IPS-15b (cell line): ENCODE results near the gene PLEKHB2.
"Not testable (repeated sequence)": the region's sequence is repeated elsewhere in the genome, so short reads cannot be mapped to it uniquely, and the experiment has no call there.

Experiments
- H3K27me3 ChIP-seq: one replicate; pipeline ENCODE4 v1.6.1; 2013; ENCODE audit warnings: low read length; ENCODE audit not compliant: control insufficient read depth, insufficient read depth
- H3K36me3 ChIP-seq: one replicate; pipeline ENCODE4 v1.6.1; 2013; ENCODE audit warnings: low read length; ENCODE audit not compliant: control insufficient read depth, insufficient read depth
- H3K4me1 ChIP-seq: one replicate; pipeline ENCODE4 v1.6.1; 2013; ENCODE audit warnings: mild to moderate bottlenecking, low read length; ENCODE audit not compliant: control insufficient read depth, insufficient read depth
- H3K4me3 ChIP-seq: one replicate; pipeline ENCODE4 v1.5.1; 2013; ENCODE audit warnings: low read depth, low read length
- H3K9ac ChIP-seq: one replicate; pipeline ENCODE4 v1.6.1; 2013; ENCODE audit warnings: low read depth, mild to moderate bottlenecking, low read length
- H3K9me3 ChIP-seq: one replicate; pipeline ENCODE4 v1.6.1; 2013; ENCODE audit warnings: mild to moderate bottlenecking, low read length; ENCODE audit not compliant: control insufficient read depth, insufficient read depth

Gene PLEKHB2

DNA sequence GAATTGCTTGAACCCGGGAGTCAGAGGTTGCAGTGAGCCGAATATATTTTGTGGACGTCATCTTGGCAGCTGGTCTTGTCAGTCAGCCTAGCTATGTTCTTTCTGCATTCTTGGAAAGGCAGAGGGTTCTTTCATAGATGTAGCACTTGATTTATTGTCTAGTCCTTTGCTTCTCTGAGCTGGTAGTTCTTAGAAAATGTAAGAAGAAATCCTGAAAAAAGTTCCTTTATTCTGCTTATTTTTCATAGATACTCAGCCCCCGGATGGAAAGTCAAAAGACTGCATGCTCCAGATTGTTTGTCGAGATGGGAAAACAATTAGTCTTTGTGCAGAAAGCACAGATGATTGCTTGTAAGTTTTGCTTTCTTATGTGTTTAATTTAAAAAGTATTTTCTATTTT, 21.3 kb downstream of the PLEKHB2 start:
- Histone ChIP-seq H3K4me3 (no peak overlapping the region), H3K9ac (no peak overlapping the region), H3K4me1 (no peaks in the 10 kb centered on the region), H3K36me3 (peaks cover 8% of the 10 kb centered on the region), H3K27me3 (no peaks in the 10 kb centered on the region), H3K9me3 (no peaks in the 10 kb centered on the region)

DNA sequence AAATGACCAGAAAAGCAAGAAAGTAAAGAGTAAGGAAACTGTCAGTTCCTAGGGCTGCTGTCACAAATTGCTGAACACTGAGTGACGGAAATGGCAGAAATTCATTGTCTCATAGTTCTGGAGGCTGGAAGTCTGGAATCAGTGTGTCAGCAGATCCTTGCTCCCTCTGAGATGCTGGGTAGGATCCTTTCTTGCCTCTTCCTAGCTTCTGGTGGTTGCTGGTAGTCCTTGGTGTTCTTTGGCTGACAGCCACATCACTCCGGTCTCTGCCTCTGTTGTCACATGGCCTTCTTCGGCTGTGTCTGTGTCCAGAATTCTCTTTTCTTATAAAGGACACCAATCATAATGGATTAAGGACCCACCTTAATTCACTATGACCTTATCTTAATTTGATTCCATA, 21.9 kb downstream of the PLEKHB2 start:
- H3K9ac ChIP-seq: no peak overlapping the region
- H3K4me3 ChIP-seq: no peak overlapping the region
- H3K27me3 ChIP-seq: no peaks in the 10 kb centered on the region
- H3K4me1 ChIP-seq: no peaks in the 10 kb centered on the region
- H3K36me3 ChIP-seq: peaks cover 8% of the 10 kb centered on the region
- no peaks in the 10 kb centered on the region for H3K9me3 ChIP-seq

DNA sequence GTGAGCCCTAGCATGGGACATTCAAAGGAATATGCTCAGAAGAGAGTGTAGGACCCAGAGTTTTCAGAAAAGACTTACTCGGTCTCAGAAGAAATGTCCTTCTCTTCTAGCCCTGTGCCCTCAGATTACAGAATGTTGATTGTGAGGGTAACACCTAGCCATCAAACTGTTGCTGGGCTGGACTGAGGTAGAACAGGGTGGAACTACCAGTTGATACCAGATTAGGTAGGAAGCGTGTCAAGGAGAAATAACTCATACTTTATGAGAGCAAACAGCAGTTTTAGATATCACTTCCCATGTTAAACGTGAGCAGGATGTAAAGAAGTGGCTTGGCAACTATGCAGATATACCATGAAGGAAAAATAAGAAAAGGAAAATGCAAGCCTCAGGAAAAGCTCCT, 22.8 kb downstream of the PLEKHB2 start:
- H3K27me3 ChIP-seq: no peaks in the 10 kb centered on the region
- H3K4me1 ChIP-seq: no peaks in the 10 kb centered on the region
- H3K9ac ChIP-seq: no peak overlapping the region
- peaks cover 11% of the 10 kb centered on the region for H3K36me3 ChIP-seq
- no peak overlapping the region for H3K4me3 ChIP-seq
- no peaks in the 10 kb centered on the region for H3K9me3 ChIP-seq

GRCh38 chr2:131130298-131130596, 25.1 kb downstream of the PLEKHB2 start:
- H3K27me3 ChIP-seq: no peaks in the 10 kb centered on the region
- H3K9me3 ChIP-seq: no peaks in the 10 kb centered on the region
- H3K4me1 ChIP-seq: no peaks in the 10 kb centered on the region
- no peak overlapping the region for H3K9ac ChIP-seq
- no peak overlapping the region for H3K4me3 ChIP-seq
- peaks cover 11% of the 10 kb centered on the region for H3K36me3 ChIP-seq

DNA sequence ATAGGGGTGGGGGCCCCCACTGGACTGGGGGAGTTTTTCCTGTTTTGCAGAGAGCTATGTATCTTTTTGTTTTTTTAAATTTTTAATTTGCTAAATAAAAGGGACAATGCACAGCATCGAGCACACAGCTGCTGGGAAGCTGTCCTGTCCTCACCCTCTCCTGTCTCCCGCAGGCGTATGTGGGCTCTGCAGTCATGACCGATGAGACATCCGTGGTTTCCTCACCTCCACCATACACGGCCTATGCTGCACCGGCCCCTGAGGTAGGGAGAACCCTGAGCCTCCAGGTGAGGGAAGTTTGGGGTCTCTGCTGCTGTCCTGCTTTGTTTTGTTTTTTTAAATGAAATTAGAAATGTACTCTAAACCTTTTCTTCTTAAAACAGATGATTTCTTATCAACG, 27.6 kb downstream of the PLEKHB2 start:
- no peaks in the 10 kb centered on the region for H3K9me3 ChIP-seq
- H3K36me3 ChIP-seq: peaks cover 6% of the 10 kb centered on the region
- H3K4me1 ChIP-seq: no peaks in the 10 kb centered on the region
- H3K9ac ChIP-seq: no peak overlapping the region
- H3K27me3 ChIP-seq: no peaks in the 10 kb centered on the region
- H3K4me3 ChIP-seq: no peak overlapping the region

DNA sequence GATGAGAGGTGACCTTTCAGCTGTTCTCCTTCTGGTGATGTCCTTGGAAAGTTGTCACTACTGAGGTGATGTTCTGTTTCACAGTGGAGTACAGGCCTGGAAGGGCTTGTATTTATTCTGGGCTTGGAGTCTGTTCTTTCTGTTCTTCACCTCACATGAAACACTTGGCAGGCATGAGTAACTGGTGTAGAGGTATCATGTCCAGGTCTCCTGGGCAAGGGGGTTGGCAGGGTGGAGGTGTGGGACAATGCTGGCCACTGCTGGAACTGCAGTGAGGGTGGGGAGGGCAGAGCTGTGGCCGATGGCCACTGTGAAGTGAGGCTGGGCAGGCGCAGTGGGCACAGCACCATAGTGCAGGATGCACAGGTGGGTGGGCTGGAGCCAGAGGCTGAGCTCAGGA, 35.4 kb downstream of the PLEKHB2 start:
- Histone ChIP-seq H3K4me1 (no peaks in the 10 kb centered on the region), H3K36me3 (peaks cover 18% of the 10 kb centered on the region), H3K27me3 (no peaks in the 10 kb centered on the region), H3K9me3 (no peaks in the 10 kb centered on the region), H3K9ac (no peak overlapping the region), H3K4me3 (no peak overlapping the region)

DNA sequence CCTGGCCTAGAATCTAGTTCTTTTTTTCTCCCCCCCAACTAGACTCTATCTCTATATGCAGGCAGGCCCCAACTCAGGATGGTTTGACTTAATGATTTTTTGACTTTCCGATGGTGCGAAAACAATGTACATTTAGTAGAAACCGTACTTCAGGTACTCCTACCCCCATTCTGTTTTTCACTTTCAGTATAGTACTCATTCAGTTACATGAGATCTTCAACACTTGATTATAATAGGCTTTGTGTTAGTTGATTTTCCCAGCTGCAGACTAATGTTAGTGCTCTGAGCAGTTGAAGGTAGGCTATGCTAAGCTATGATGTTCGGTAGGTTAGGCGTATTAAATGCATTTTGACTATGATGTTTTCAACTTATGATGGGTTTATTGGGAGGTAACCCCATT, 37.7 kb downstream of the PLEKHB2 start:
- no peaks in the 10 kb centered on the region for H3K27me3 ChIP-seq
- no peak overlapping the region for H3K4me3 ChIP-seq
- H3K36me3 ChIP-seq: peaks cover 29% of the 10 kb centered on the region

GRCh38 chr2:131143803-131144202, 38.7 kb downstream of the PLEKHB2 start:
- Histone ChIP-seq H3K9me3 (no peaks in the 10 kb centered on the region), H3K36me3 (peaks cover 37% of the 10 kb centered on the region), H3K27me3 (no peaks in the 10 kb centered on the region), H3K9ac (no peak overlapping the region), H3K4me3 (no peak overlapping the region), H3K4me1 (no peaks in the 10 kb centered on the region)

More for the DNA sequence above, 37.7 kb downstream of the PLEKHB2 start:
- H3K4me1 ChIP-seq: no peaks in the 10 kb centered on the region
- no peak overlapping the region for H3K9ac ChIP-seq
- no peaks in the 10 kb centered on the region for H3K9me3 ChIP-seq

DNA sequence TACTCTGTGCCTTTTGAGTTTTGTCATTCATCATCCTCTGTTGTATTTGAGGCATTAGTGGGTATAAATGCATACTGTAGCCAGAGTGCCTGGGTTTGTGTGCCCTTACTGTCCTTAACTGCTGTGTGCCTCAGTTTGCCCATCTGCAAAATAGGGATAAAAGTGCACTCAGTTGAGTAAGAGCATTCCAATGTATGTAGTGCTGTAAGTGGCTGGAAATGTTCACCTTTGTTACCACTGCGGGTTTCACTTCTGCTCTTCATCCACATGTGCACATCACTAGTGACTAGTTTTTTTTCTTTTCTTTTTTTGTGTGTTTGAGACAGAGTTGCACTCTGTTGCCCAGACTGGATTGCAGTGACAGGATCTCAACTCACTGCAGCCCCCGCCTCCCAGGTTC, 39.9 kb downstream of the PLEKHB2 start:
- H3K9me3 ChIP-seq: no peaks in the 10 kb centered on the region
- H3K36me3 ChIP-seq: peaks cover 43% of the 10 kb centered on the region
- no peaks in the 10 kb centered on the region for H3K27me3 ChIP-seq
- no peaks in the 10 kb centered on the region for H3K4me1 ChIP-seq
- no peak overlapping the region for H3K9ac ChIP-seq
- H3K4me3 ChIP-seq: no peak overlapping the region

DNA sequence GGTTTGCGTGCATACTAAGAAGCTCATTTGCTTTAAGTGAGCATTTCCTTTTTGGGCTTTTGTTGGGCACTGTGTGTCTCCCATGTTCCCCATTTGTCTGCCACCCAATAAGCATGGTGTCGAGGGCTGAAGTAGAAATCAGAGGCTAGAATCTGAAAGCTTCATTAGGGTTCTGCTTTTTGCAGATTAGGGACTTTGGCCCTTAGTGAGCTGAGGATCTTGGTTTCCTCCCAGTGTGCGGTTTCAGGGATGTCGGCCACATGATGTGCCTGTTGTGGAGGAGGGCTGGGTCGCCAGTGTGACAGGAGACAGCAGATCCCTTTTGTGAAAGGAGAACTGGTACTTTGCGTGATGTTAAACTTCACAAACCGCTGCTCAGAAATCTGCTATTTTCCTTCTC, 41.1 kb downstream of the PLEKHB2 start:
- Histone ChIP-seq H3K36me3 (peaks cover 34% of the 10 kb centered on the region), H3K9ac (no peak overlapping the region), H3K4me3 (no peak overlapping the region), H3K27me3 (no peaks in the 10 kb centered on the region), H3K9me3 (no peaks in the 10 kb centered on the region), H3K4me1 (no peaks in the 10 kb centered on the region)

GRCh38 chr2:131146749-131147148, 41.6 kb downstream of the PLEKHB2 start:
- Histone ChIP-seq H3K9me3 (no peaks in the 10 kb centered on the region), H3K4me3 (no peak overlapping the region), H3K27me3 (no peaks in the 10 kb centered on the region), H3K4me1 (no peaks in the 10 kb centered on the region), H3K36me3 (peaks cover 32% of the 10 kb centered on the region), H3K9ac (no peak overlapping the region)

DNA sequence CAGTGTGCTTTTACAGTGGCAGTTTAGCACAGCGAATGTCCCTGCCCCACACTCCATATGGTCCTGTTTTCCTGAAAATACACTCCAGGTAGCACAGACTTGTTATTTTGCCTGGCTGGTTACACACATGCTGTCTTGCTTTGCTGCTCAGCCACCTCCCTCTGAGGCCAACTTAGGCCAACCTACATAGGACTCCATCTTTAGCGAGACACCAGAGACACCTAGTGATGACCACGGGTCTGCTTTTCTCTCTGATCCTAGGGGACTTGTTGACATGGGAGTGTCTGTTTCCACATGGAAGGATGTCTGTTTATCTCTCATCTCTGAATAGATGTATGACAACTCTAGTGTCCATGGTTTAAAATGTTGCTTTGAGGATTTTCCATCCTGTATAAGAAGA, 43.3 kb downstream of the PLEKHB2 start:
- H3K4me1 ChIP-seq: no peaks in the 10 kb centered on the region
- H3K4me3 ChIP-seq: no peak overlapping the region
- no peak overlapping the region for H3K9ac ChIP-seq
- no peaks in the 10 kb centered on the region for H3K27me3 ChIP-seq
- H3K9me3 ChIP-seq: no peaks in the 10 kb centered on the region
- H3K36me3 ChIP-seq: peaks cover 29% of the 10 kb centered on the region

GRCh38 chr2:131150109-131150508, 45.0 kb downstream of the PLEKHB2 start:
- H3K4me1 ChIP-seq, H3K4me3 ChIP-seq, H3K27me3 ChIP-seq, H3K9ac ChIP-seq, H3K9me3 ChIP-seq: not testable (repeated sequence)
- peaks cover 25% of the 10 kb centered on the region for H3K36me3 ChIP-seq
